H1 (cell line): ENCODE data around the gene SREK1IP1. TPM values are rescaled to one million over a fixed set of nuclear protein-coding genes. Genes with fewer than 3 reads are reported as not detected.

Source experiments
- CTCF ChIA-PET: fragments of 300-600 bp; sonication (Branson Sonifier 250); formaldehyde crosslinking; loops from one replicate; lab custom pipeline; 2021; ENCODE audit not compliant: partially characterized antibody; lab: Charles Lee
- POLR2A ChIA-PET: fragments of 300-600 bp; sonication (Branson Sonifier 250); formaldehyde crosslinking; loops from one replicate; lab custom pipeline; 2021; ENCODE audit warnings: inconsistent platforms; ENCODE audit not compliant: partially characterized antibody; lab: Charles Lee
- DNase-seq, 2 experiments: peaks; one replicate each; pipeline versions ENCODE4 v3.0.0 to v3.0.0-alpha.2; 2010 to 2022; ENCODE audit warnings: low spot score in 2 of 2, low read depth in 1 of 2, mixed read lengths in 1 of 2
- FAIRE-seq: peaks from 2 replicates; lab custom pipeline; 2011; peaks lifted over from hg19 to GRCh38; lab: Jason Lieb, UNC
- H2AFZ ChIP-seq: 2 replicates; pipeline ENCODE4 v1.8.1; 2012; ENCODE audit warnings: low read length, inconsistent platforms
- H2AK5ac ChIP-seq: 2 replicates; pipeline ENCODE4 v1.6.1; 2013; ENCODE audit warnings: low read depth, low read length
- H2BK120ac ChIP-seq: replicated peaks from 2 replicates; pipeline ENCODE3; 2013; ENCODE audit warnings: low read depth, low read length, inconsistent platforms
- H2BK12ac ChIP-seq: 2 replicates; pipeline ENCODE4 v1.6.1; 2013; ENCODE audit warnings: low read depth, low read length
- H2BK15ac ChIP-seq: 2 replicates; pipeline ENCODE4 v1.6.1; 2013; ENCODE audit warnings: low read length
- H2BK20ac ChIP-seq: 2 replicates; pipeline ENCODE4 v1.6.1; 2013; ENCODE audit warnings: low read length
- H2BK5ac ChIP-seq: 2 replicates; pipeline ENCODE4 v1.6.1; 2013; ENCODE audit warnings: low read depth, low read length
- H3K14ac ChIP-seq: 2 replicates; pipeline ENCODE4 v1.6.1; 2013; ENCODE audit warnings: inconsistent platforms; ENCODE audit not compliant: insufficient read length
- H3K18ac ChIP-seq: 2 replicates; pipeline ENCODE4 v1.6.1; 2013; ENCODE audit warnings: low read length; ENCODE audit errors: extremely low read depth
- H3K23ac ChIP-seq: 2 replicates; pipeline ENCODE4 v1.6.1; 2013; ENCODE audit warnings: inconsistent platforms; ENCODE audit not compliant: insufficient read length
- H3K23me2 ChIP-seq: 2 replicates; pipeline ENCODE4 v1.6.1; 2013; ENCODE audit warnings: low read depth, low read length
- H3K27ac ChIP-seq: 2 replicates; pipeline ENCODE4 v1.6.1; 2011; ENCODE audit warnings: low read depth, low read length, inconsistent platforms
- H3K27me3 ChIP-seq, 4 experiments: replicated peaks in 1 of 4; 1 replicate in 1 of 4; 2 replicates in 3 of 4; pipeline versions ENCODE4 v1.6.1 to v1.8.1; 2011 to 2013; ENCODE audit warnings: low read length in 3 of 4, mild to moderate bottlenecking in 3 of 4, inconsistent platforms in 2 of 4, mixed read lengths in 2 of 4, moderate library complexity in 1 of 4; ENCODE audit not compliant: control insufficient read depth in 3 of 4, insufficient read depth in 3 of 4; ENCODE audit errors: extremely low read depth in 1 of 4
- H3K36me3 ChIP-seq, 4 experiments: 2 replicates each; pipeline versions ENCODE4 v1.6.1 to v1.8.1; 2011 to 2013; ENCODE audit warnings: mild to moderate bottlenecking in 4 of 4, low read length in 3 of 4, moderate library complexity in 2 of 4, control low read depth in 1 of 4, inconsistent platforms in 1 of 4; ENCODE audit not compliant: insufficient read depth in 4 of 4, control insufficient read depth in 2 of 4
- H3K4ac ChIP-seq: replicated peaks from 2 replicates; pipeline ENCODE3; 2013; ENCODE audit warnings: low read length, low read depth, mixed read lengths, inconsistent platforms; ENCODE audit not compliant: insufficient read length
- H3K4me1 ChIP-seq, 4 experiments: replicated peaks in 1 of 4; 1 replicate in 1 of 4; 2 replicates in 3 of 4; pipeline versions ENCODE4 v1.6.1 to v1.8.1; 2011 to 2013; ENCODE audit warnings: low read length in 3 of 4, inconsistent platforms in 2 of 4, mixed read lengths in 1 of 4; ENCODE audit not compliant: insufficient read depth in 4 of 4, control insufficient read depth in 3 of 4
- H3K4me2 ChIP-seq, 2 experiments: 2 replicates each; pipeline versions ENCODE4 v1.6.1 to v1.8.1; 2011 to 2013; ENCODE audit warnings: low read depth in 2 of 2, low read length in 2 of 2, control low read depth in 1 of 2, inconsistent platforms in 1 of 2, mild to moderate bottlenecking in 1 of 2; ENCODE audit not compliant: insufficient read depth in 1 of 2
- H3K4me3 ChIP-seq, 4 experiments: fragments of 200-600, 300-600 bp in 1 of 4; sonication (generic), shearing (Covaris generic), sonication (Bioruptor Twin) in 1 of 4; 2 replicates each; pipeline versions ENCODE4 v1.5.1 to v1.8.1; 2011 to 2016; ENCODE audit warnings: low read length in 4 of 4, low read depth in 3 of 4, control low read depth in 2 of 4, inconsistent platforms in 2 of 4, mild to moderate bottlenecking in 2 of 4, mixed read lengths in 1 of 4, moderate library complexity in 1 of 4; ENCODE audit not compliant: insufficient read depth in 2 of 4; ENCODE audit errors: extremely low read depth in 1 of 4
- H3K56ac ChIP-seq: replicated peaks from 2 replicates; pipeline ENCODE3; 2013; ENCODE audit warnings: low read depth, mild to moderate bottlenecking, mixed read lengths, low read length, inconsistent platforms; ENCODE audit not compliant: insufficient read length
- H3K79me1 ChIP-seq: 2 replicates; pipeline ENCODE4 v1.6.1; 2013; ENCODE audit warnings: low read depth, low read length, control low read depth
- H3K79me2 ChIP-seq, 2 experiments: 2 replicates each; pipeline versions ENCODE4 v1.6.1 to v1.8.1; 2012 to 2013; ENCODE audit warnings: low read length in 2 of 2, mild to moderate bottlenecking in 2 of 2, inconsistent platforms in 1 of 2; ENCODE audit not compliant: insufficient read depth in 2 of 2, control insufficient read depth in 1 of 2
- H3K9ac ChIP-seq, 4 experiments: replicated peaks in 1 of 4; 1 replicate in 1 of 4; 2 replicates in 3 of 4; pipeline versions ENCODE4 v1.6.1 to v1.8.1; 2011 to 2013; ENCODE audit warnings: low read depth in 3 of 4, low read length in 3 of 4, control low read depth in 2 of 4, mild to moderate bottlenecking in 2 of 4, moderate library complexity in 2 of 4, inconsistent platforms in 1 of 4; ENCODE audit errors: extremely low read depth in 1 of 4
- H3K9me3 ChIP-seq, 2 experiments: 2 replicates each; pipeline versions ENCODE4 v1.6.1 to v1.8.1; 2012 to 2013; ENCODE audit warnings: mild to moderate bottlenecking in 2 of 2, moderate library complexity in 2 of 2, control low read depth in 1 of 2, inconsistent platforms in 1 of 2, low read depth in 1 of 2, low read length in 1 of 2, mixed read lengths in 1 of 2; ENCODE audit not compliant: insufficient read depth in 2 of 2
- H4K20me1 ChIP-seq, 2 experiments: replicated peaks in 1 of 2; 2 replicates each; pipeline versions ENCODE3 to v1.8.1; 2011 to 2013; ENCODE audit warnings: inconsistent platforms in 2 of 2, low read length in 2 of 2, mild to moderate bottlenecking in 1 of 2; ENCODE audit not compliant: insufficient read depth in 2 of 2, control insufficient read depth in 1 of 2
- H4K5ac ChIP-seq: 2 replicates; pipeline ENCODE4 v1.6.1; 2013; ENCODE audit warnings: low read length, low read depth, mixed read lengths, inconsistent platforms; ENCODE audit not compliant: insufficient read length
- H4K8ac ChIP-seq: 2 replicates; pipeline ENCODE4 v1.8.0; 2013; ENCODE audit warnings: mild to moderate bottlenecking, moderate library complexity, low read length, inconsistent platforms; ENCODE audit not compliant: insufficient read depth; ENCODE audit errors: extremely low read depth
- H4K91ac ChIP-seq: replicated peaks from 2 replicates; pipeline ENCODE3; 2013; ENCODE audit warnings: low read length, mixed read lengths, inconsistent platforms; ENCODE audit not compliant: insufficient read length
- ASH2L ChIP-seq: fragments of 200-600, 300-600 bp; sonication (generic); IDR thresholded peaks from one replicate; pipeline ENCODE4 v1.7.1; 2017; ENCODE audit warnings: low read length
- BCL11A ChIP-seq, 2 experiments: IDR thresholded peaks; one replicate each; pipeline ENCODE4 v1.6.1; 2011; ENCODE audit warnings: low read depth in 2 of 2, low read length in 2 of 2, mild to moderate bottlenecking in 2 of 2
- CEBPB ChIP-seq: IDR thresholded peaks from 2 replicates; pipeline ENCODE4 v1.6.1; 2012; ENCODE audit warnings: low read depth, low read length
- CTBP2 ChIP-seq: IDR thresholded peaks from 2 replicates; pipeline ENCODE4 v1.7.0; 2011; ENCODE audit warnings: borderline replicate concordance, mild to moderate bottlenecking, moderate library complexity, mixed read lengths, low read length; ENCODE audit not compliant: insufficient read depth, insufficient read length
- GABPA ChIP-seq: IDR thresholded peaks from 2 replicates; pipeline ENCODE4 v1.6.1; 2011; ENCODE audit warnings: mild to moderate bottlenecking, low read length, moderate library complexity, borderline replicate concordance; ENCODE audit not compliant: insufficient read depth
- HDAC6 ChIP-seq: IDR thresholded peaks from one replicate; pipeline ENCODE4 v1.7.1; 2012; ENCODE audit warnings: low read depth, mild to moderate bottlenecking, inconsistent platforms, low read length, moderate library complexity
- JUND ChIP-seq: IDR thresholded peaks from 2 replicates; pipeline ENCODE4 v1.6.1; 2011; ENCODE audit warnings: mild to moderate bottlenecking, improper control_type of control experiment, low read length
- MAFK ChIP-seq: IDR thresholded peaks from 2 replicates; pipeline ENCODE4 v1.6.1; 2012; ENCODE audit warnings: low read depth, mild to moderate bottlenecking, improper control_type of control experiment, low read length
- NRF1 ChIP-seq: IDR thresholded peaks from 2 replicates; pipeline ENCODE4 v1.6.1; 2011; ENCODE audit warnings: mild to moderate bottlenecking, low read depth, low read length, improper control_type of control experiment
- PHF8 ChIP-seq: fragments of 200-600 bp; sonication (generic); conservative IDR thresholded peaks from 2 replicates; pipeline ENCODE4 v1.7.1; 2012; ENCODE audit warnings: low read depth, mild to moderate bottlenecking, inconsistent platforms, low read length, moderate library complexity
- RBBP5 ChIP-seq: IDR thresholded peaks from 2 replicates; pipeline ENCODE4 v1.7.1; 2012; ENCODE audit warnings: low read depth, mild to moderate bottlenecking, inconsistent platforms, low read length, moderate library complexity, borderline replicate concordance
- RNF2 ChIP-seq: fragments of 200-900, 300-1000 bp; sonication (generic); IDR thresholded peaks from 2 replicates; pipeline ENCODE4 v1.7.1; 2016; ENCODE audit warnings: borderline replicate concordance, low read depth, mild to moderate bottlenecking, antibody characterized with exemption, low read length; ENCODE audit not compliant: poor library complexity, severe bottlenecking; ENCODE audit errors: missing control alignments
- RXRA ChIP-seq: IDR thresholded peaks from 2 replicates; pipeline ENCODE4 v1.6.1; 2011; ENCODE audit warnings: low read depth, mild to moderate bottlenecking, low read length, moderate library complexity; ENCODE audit not compliant: insufficient read depth
- SIRT6 ChIP-seq: IDR thresholded peaks from one replicate; pipeline ENCODE4 v1.7.1; 2012; ENCODE audit warnings: low read length, inconsistent platforms
- WGBS, 2 experiments: shearing (Covaris generic) in 1 of 2; methylation state at CpG; one replicate each; pipeline versions ENCODE4 v1.1.6 to v1.1.7; 2013 to 2015; ENCODE audit warnings: low lambda C conversion rate in 2 of 2, mixed read lengths in 2 of 2, inconsistent platforms in 1 of 2, low coverage in 1 of 2, missing lambda C conversion rate in 1 of 2; ENCODE audit not compliant: insufficient replicate concordance in 2 of 2, insufficient coverage in 1 of 2, insufficient read length in 1 of 2; ENCODE audit errors: extremely low coverage in 1 of 2, missing lambda C conversion rate in 1 of 2; 5-methylcytosine and 5-hydroxymethylcytosine counted together
- polyA plus RNA-seq, 7 experiments: library from polyadenylated mRNA; depleted of rRNA in 3 of 7; stranded (reverse) in 5 of 7; unstranded in 2 of 7; fragments of >200 nt in 5 of 7; fragments of 200-250 nt in 2 of 7; gene quantifications; 1 replicate in 5 of 7; 2 replicates in 1 of 7; 4 replicates in 1 of 7; pipeline versions ENCODE4 v1.2.1 to v1.2.3, GENCODE V29; 2011 to 2013; ENCODE audit warnings: missing spikeins in 2 of 7, mixed read lengths in 2 of 7
- total RNA-seq: library from RNA; stranded (reverse); fragmentation: NEBNext Ultra II Directional; extraction: Animal tissue kit (Norgen Biotek cat#: 25700); gene quantifications from 2 replicates; pipeline ENCODE4 v1.2.1, GENCODE V29; 2021

SREK1IP1 gene
- total and polyA plus RNA-seq, 2 of the 8 experiments (the other 6 are each of a cell fraction or from before 2014, with no cell fraction given): 6.2 to 39.0 TPM

DNA sequence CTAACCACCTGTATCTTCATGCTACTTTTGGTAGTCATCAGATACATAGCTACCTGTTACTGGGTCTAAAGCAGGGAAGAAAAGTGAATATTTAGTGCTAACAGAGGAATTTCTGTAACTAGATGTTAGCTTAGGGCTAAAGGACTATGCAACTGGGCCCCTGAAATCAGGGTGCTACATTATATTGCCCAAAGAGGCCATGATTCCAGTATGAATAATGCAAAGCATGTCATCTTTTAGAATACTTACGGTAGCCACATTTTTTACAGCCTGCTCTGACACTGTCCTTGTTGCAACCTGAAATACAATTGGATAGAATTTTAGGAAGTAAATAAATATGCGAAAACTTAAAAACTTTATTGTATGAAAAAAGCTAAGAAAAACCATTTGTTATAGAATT, 14.4 kb downstream of the SREK1IP1 start:
- no peak overlapping the region for H2BK120ac ChIP-seq
- peaks cover 0 to 21% (median 5%) of the 10 kb centered on the region in 4 experiments; a peak in 4 of 8 replicates for H3K36me3 ChIP-seq
- no peak overlapping the region for H3K27ac ChIP-seq
- no peak overlapping the region for H2BK5ac ChIP-seq
- no peak overlapping the region for H3K56ac ChIP-seq
- H3K23ac ChIP-seq: no peak overlapping the region
- H4K8ac ChIP-seq: no peak overlapping the region
- H3K4ac ChIP-seq: no peak overlapping the region
- no peak overlapping the region for H3K14ac ChIP-seq
- DNase-seq (no peak), FAIRE-seq (no peak)
- 91% methylated on average over 2 of the region's 2 CpGs; no CpG with 5 or more reads in 1 of the 2 experiments for WGBS, 2 experiments
- no peak overlapping the region for H4K91ac ChIP-seq
- no peak overlapping the region for H3K4me2 ChIP-seq
- H3K27me3 ChIP-seq: no peaks in the 10 kb centered on the region
- H3K4me3 ChIP-seq: no peak overlapping the region
- no peak overlapping the region for H2BK12ac ChIP-seq
- no peak overlapping the region for H3K18ac ChIP-seq
- H2BK15ac ChIP-seq: no peak overlapping the region
- H3K23me2 ChIP-seq: no peaks in the 10 kb centered on the region
- ChIA-PET POLR2A (interaction anchor here (0.6 kb wide), 1 partner anchor 12 kb away, joined by 3 read pairs; no protein-coding TSS in a partner anchor), CTCF (interaction anchor here (0.8 to 2.4 kb wide), 6 partner anchors 9 to 108 kb away, joined by 3 to 6 read pairs (median 4); partner anchors contain the start of genes CWC27 and SREK1IP1)
- H3K79me2 ChIP-seq: peaks cover 0 to 41% of the 10 kb centered on the region in 2 experiments; a peak in 2 of 4 replicates
- H3K79me1 ChIP-seq: peaks cover 2% of the 10 kb centered on the region
- H2BK20ac ChIP-seq: no peak overlapping the region
- H4K5ac ChIP-seq: no peak overlapping the region
- no peak overlapping the region for H3K9ac ChIP-seq
- H2AK5ac ChIP-seq: no peak overlapping the region
- no peak overlapping the region for H2AFZ ChIP-seq
- no peaks in the 10 kb centered on the region for H3K4me1 ChIP-seq
- peaks cover 1 to 3% of the 10 kb centered on the region in 2 experiments for H4K20me1 ChIP-seq
- H3K9me3 ChIP-seq: no peaks in the 10 kb centered on the region
- TF ChIP-seq CTBP2: no peak
- no peak for TF ChIP-seq PHF8
- TF ChIP-seq RNF2: no peak
- no peak for TF ChIP-seq NRF1
- TF ChIP-seq RXRA: no peak
- peak; percentile 13; the same call in 1 of the 2 replicates for TF ChIP-seq MAFK
- TF ChIP-seq HDAC6: no peak
- no peak for TF ChIP-seq ASH2L
- TF ChIP-seq SIRT6: no peak
- TF ChIP-seq CEBPB: no peak
- TF ChIP-seq RBBP5: no peak
- TF ChIP-seq GABPA: no peak
- TF ChIP-seq JUND: no peak
- no peak for TF ChIP-seq BCL11A (IDR thresholded peaks at IDR 0.05; ENCODE audit: low read depth in 2 of 2, low read length in 2 of 2)
